Measurements from ENCODE around the gene ECD. TPM values are rescaled to one million over a fixed set of nuclear protein-coding genes. Genes with fewer than 3 reads are reported as not detected.

Gene ECD
- polyA plus RNA-seq, 3 donors = 14.1 to 20.2 (median 16.7) TPM

DNA sequence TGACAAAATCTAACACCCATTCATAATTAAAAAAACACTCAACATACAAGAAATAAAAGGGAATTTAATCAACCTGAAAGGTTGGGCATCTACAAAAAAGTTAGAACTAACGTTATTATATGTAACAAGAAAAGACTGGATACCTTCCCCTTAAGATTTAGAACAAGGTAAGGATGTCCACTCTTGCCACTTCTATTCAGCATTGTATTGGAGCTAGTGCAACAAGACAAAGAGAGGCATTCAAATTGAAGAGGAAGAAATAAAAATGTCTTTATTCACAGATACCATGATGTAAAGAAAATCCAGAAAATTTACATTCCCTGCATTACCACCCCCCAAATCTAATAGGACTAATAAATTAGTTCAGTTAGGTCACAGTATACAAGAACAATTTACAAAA lies 18.5 kb upstream of the ECD start:
- H3K27me3 ChIP-seq (ENCODE audit: control insufficient read depth in 2 of 2, insufficient read depth in 2 of 2, low read length in 2 of 2) = no peaks in the 10 kb centered on the region
- H4K20me1 ChIP-seq (ENCODE audit: insufficient read depth, low read length) = no peaks in the 10 kb centered on the region
- Mint-ChIP-seq H3K9me3 (peaks cover 0 to 3% (median 0%) of the 10 kb centered on the region in 7 donors), H3K27ac (no peak overlapping the region), H3K27me3 (ENCODE audit: low read depth in 3 of 3) (no peaks in the 10 kb centered on the region), H3K36me3 (peaks cover 40 to 47% of the 10 kb centered on the region in 2 donors), H3K4me3 (no peak overlapping the region), H3K4me1 (peaks cover 3% of the 10 kb centered on the region)
- H3K4me1 ChIP-seq (ENCODE audit: control insufficient read depth in 1 of 2, insufficient read depth in 2 of 2, low read length in 2 of 2) = no peaks in the 10 kb centered on the region
- H2AFZ ChIP-seq (ENCODE audit: insufficient read depth, low read depth, low read length, poor library complexity, severe bottlenecking) = no peak overlapping the region
- H3K4me2 ChIP-seq (replicated peaks; ENCODE audit: extremely low read depth, low read length, poor library complexity, severe bottlenecking) = no peak overlapping the region
- WGBS (ENCODE audit: insufficient coverage) = no CpG with 5 or more reads among the region's 1 CpG
- no peak overlapping the region for H3K4me3 ChIP-seq (replicated peaks in 1 of 3; ENCODE audit: low read depth in 2 of 3, low read length in 3 of 3)
- no peak overlapping the region for H3K27ac ChIP-seq (ENCODE audit: low read depth in 1 of 2, low read length in 2 of 2)
- TF ChIP-seq, protein P1, sequence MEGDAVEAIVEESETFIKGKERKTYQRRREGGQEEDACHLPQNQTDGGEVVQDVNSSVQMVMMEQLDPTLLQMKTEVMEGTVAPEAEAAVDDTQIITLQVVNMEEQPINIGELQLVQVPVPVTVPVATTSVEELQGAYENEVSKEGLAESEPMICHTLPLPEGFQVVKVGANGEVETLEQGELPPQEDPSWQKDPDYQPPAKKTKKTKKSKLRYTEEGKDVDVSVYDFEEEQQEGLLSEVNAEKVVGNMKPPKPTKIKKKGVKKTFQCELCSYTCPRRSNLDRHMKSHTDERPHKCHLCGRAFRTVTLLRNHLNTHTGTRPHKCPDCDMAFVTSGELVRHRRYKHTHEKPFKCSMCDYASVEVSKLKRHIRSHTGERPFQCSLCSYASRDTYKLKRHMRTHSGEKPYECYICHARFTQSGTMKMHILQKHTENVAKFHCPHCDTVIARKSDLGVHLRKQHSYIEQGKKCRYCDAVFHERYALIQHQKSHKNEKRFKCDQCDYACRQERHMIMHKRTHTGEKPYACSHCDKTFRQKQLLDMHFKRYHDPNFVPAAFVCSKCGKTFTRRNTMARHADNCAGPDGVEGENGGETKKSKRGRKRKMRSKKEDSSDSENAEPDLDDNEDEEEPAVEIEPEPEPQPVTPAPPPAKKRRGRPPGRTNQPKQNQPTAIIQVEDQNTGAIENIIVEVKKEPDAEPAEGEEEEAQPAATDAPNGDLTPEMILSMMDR (IDR thresholded peaks at IDR 0.05) = no peak
- DNase-seq = no peak
- H3K9ac ChIP-seq (ENCODE audit: insufficient read depth, low read length, poor library complexity, severe bottlenecking) = no peak overlapping the region
- H3K79me2 ChIP-seq (ENCODE audit: insufficient read depth, low read length) = no peaks in the 10 kb centered on the region
- intact Hi-C loops (cut with micrococcal nuclease) = no loop called here
- no peaks in the 10 kb centered on the region for H3K9me3 ChIP-seq (replicated peaks in 1 of 2; ENCODE audit: control insufficient read depth in 1 of 2, insufficient read depth in 1 of 2, low read length in 2 of 2)
- peaks cover 23 to 29% of the 10 kb centered on the region in 2 donors for H3K36me3 ChIP-seq (replicated peaks in 1 of 2; ENCODE audit: control insufficient read depth in 1 of 2, insufficient read depth in 2 of 2, low read length in 2 of 2)

DNA sequence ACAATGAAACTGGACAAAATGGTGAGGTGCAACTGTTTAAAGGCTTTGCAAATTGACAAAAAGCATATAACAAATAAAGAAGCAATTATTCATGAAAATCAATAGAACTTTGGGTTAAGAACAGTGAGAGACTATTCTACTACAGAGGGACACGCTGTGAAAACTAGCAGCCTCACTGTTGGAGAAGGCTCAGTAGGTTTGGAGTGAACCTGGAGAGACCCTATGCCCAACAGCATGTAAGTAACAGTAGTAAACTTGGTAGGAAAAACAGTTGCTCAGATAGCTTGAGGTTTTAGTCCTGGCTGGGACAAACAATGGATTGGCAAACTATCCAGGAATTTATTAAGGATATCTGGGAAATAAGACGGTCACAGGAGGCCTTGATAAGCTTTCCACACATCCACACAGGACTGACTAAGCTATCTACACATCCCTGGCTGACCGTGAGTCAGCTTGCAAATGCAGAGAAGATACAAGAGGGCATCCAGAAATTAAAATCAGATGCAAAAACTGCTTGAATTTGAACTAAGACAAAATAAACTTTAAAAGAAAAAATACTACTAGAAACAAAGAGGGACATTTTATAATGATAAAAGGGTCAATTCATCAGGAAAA lies 16.0 kb upstream of the ECD start:
- Mint-ChIP-seq H3K4me3 (no peak overlapping the region), H3K4me1 (peaks cover 3% of the 10 kb centered on the region), H3K27ac (no peak overlapping the region), H3K9me3 (peaks cover 0 to 3% (median 0%) of the 10 kb centered on the region in 7 donors), H3K27me3 (ENCODE audit: low read depth in 3 of 3) (no peaks in the 10 kb centered on the region), H3K36me3 (peaks cover 50 to 63% of the 10 kb centered on the region in 2 donors)
- no peaks in the 10 kb centered on the region for H3K9me3 ChIP-seq (replicated peaks in 1 of 2; ENCODE audit: control insufficient read depth in 1 of 2, insufficient read depth in 1 of 2, low read length in 2 of 2)
- no peak for DNase-seq
- no peak overlapping the region for H3K27ac ChIP-seq (ENCODE audit: low read depth in 1 of 2, low read length in 2 of 2)
- no peak overlapping the region for H3K4me2 ChIP-seq (replicated peaks; ENCODE audit: extremely low read depth, low read length, poor library complexity, severe bottlenecking)
- H3K4me3 ChIP-seq (replicated peaks in 1 of 3; ENCODE audit: low read depth in 2 of 3, low read length in 3 of 3) = no peak overlapping the region
- H2AFZ ChIP-seq (ENCODE audit: insufficient read depth, low read depth, low read length, poor library complexity, severe bottlenecking) = no peak overlapping the region
- TF ChIP-seq, protein P1 (IDR thresholded peaks at IDR 0.05) = no peak
- no peaks in the 10 kb centered on the region for H4K20me1 ChIP-seq (ENCODE audit: insufficient read depth, low read length)
- no CpG with 5 or more reads among the region's 3 CpGs for WGBS (ENCODE audit: insufficient coverage)
- no peaks in the 10 kb centered on the region for H3K79me2 ChIP-seq (ENCODE audit: insufficient read depth, low read length)
- intact Hi-C loops (cut with micrococcal nuclease) = no loop called here
- no peaks in the 10 kb centered on the region for H3K4me1 ChIP-seq (ENCODE audit: control insufficient read depth in 1 of 2, insufficient read depth in 2 of 2, low read length in 2 of 2)
- H3K9ac ChIP-seq (ENCODE audit: insufficient read depth, low read length, poor library complexity, severe bottlenecking) = no peak overlapping the region
- H3K36me3 ChIP-seq (replicated peaks in 1 of 2; ENCODE audit: control insufficient read depth in 1 of 2, insufficient read depth in 2 of 2, low read length in 2 of 2) = peaks cover 35 to 54% of the 10 kb centered on the region in 2 donors
- H3K27me3 ChIP-seq (ENCODE audit: control insufficient read depth in 2 of 2, insufficient read depth in 2 of 2, low read length in 2 of 2) = no peaks in the 10 kb centered on the region
